ENCODE data around the gene CHKA.

CHKA gene

GRCh38 chr11:68025047-68025446 is 96.1 kb downstream of the CHKA start:
- peak; percentile 26 to 33 for DNase-seq
- TF ChIP-seq POLR2A (IDR thresholded peaks at IDR 0.05; ENCODE audit: low read length) (no peak), GATA1 (IDR thresholded peaks at IDR 0.05; ENCODE audit: low read depth, low read length) (no peak)

- DNase-seq: no peak
- TF ChIP-seq GATA1 (IDR thresholded peaks at IDR 0.05; ENCODE audit: low read depth, low read length) (no peak), POLR2A (IDR thresholded peaks at IDR 0.05; ENCODE audit: low read length) (no peak)
Measured at GRCh38 chr11:68024508-68024907, 96.7 kb downstream of the CHKA start.

- TF ChIP-seq POLR2A (IDR thresholded peaks at IDR 0.05; ENCODE audit: low read length): no peak
- no peak for TF ChIP-seq GATA1 (IDR thresholded peaks at IDR 0.05; ENCODE audit: low read depth, low read length)
- DNase-seq: no peak
Measured at GRCh38 chr11:68022531-68022930, 98.7 kb downstream of the CHKA start.

- DNase-seq: no peak
- TF ChIP-seq GATA1 (IDR thresholded peaks at IDR 0.05; ENCODE audit: low read depth, low read length) (no peak), POLR2A (IDR thresholded peaks at IDR 0.05; ENCODE audit: low read length) (no peak)
Measured at GRCh38 chr11:68021167-68021787, 99.9 kb downstream of the CHKA start.

- TF ChIP-seq POLR2A (IDR thresholded peaks at IDR 0.05; ENCODE audit: low read length): no peak
- no peak for TF ChIP-seq GATA1 (IDR thresholded peaks at IDR 0.05; ENCODE audit: low read depth, low read length)
- DNase-seq: peak; percentile 44 to 49
Measured at GRCh38 chr11:68020575-68020974, 100.6 kb downstream of the CHKA start.

GRCh38 chr11:68019486-68019885 is 101.7 kb downstream of the CHKA start:
- no peak for DNase-seq
- peak; percentile 4 for TF ChIP-seq POLR2A (IDR thresholded peaks at IDR 0.05; ENCODE audit: low read length)
- TF ChIP-seq GATA1 (IDR thresholded peaks at IDR 0.05; ENCODE audit: low read depth, low read length): no peak

GRCh38 chr11:68018730-68019190 is 102.4 kb downstream of the CHKA start:
- TF ChIP-seq GATA1 (IDR thresholded peaks at IDR 0.05; ENCODE audit: low read depth, low read length): no peak
- no peak for DNase-seq

- DNase-seq: no peak
- no peak for TF ChIP-seq POLR2A (IDR thresholded peaks at IDR 0.05; ENCODE audit: low read length)
- no peak for TF ChIP-seq GATA1 (IDR thresholded peaks at IDR 0.05; ENCODE audit: low read depth, low read length)
Measured at GRCh38 chr11:68017980-68018729, 103.0 kb downstream of the CHKA start.

- DNase-seq: peak; percentile 24 to 45
Measured at GRCh38 chr11:68016904-68017817, 104.0 kb downstream of the CHKA start.

GRCh38 chr11:68016161-68016903 is 104.9 kb downstream of the CHKA start:
- no peak for TF ChIP-seq GATA1 (IDR thresholded peaks at IDR 0.05; ENCODE audit: low read depth, low read length)
- no peak for TF ChIP-seq POLR2A (IDR thresholded peaks at IDR 0.05; ENCODE audit: low read length)
- DNase-seq: no peak

More at GRCh38 chr11:68016904-68017817, 104.0 kb downstream of the CHKA start:
- no peak for TF ChIP-seq GATA1 (IDR thresholded peaks at IDR 0.05; ENCODE audit: low read depth, low read length)
- peak; percentile 37 for TF ChIP-seq POLR2A (IDR thresholded peaks at IDR 0.05; ENCODE audit: low read length)

GRCh38 chr11:68015467-68015866 is 105.7 kb downstream of the CHKA start:
- TF ChIP-seq GATA1 (IDR thresholded peaks at IDR 0.05; ENCODE audit: low read depth, low read length) (no peak), POLR2A (IDR thresholded peaks at IDR 0.05; ENCODE audit: low read length) (no peak)
- no peak for DNase-seq

- no peak for DNase-seq
- TF ChIP-seq POLR2A (IDR thresholded peaks at IDR 0.05; ENCODE audit: low read length) (peak; percentile 9), GATA1 (IDR thresholded peaks at IDR 0.05; ENCODE audit: low read depth, low read length) (no peak)
Measured at GRCh38 chr11:68014947-68015447, 106.2 kb downstream of the CHKA start.
